ENCODE measurements around the gene WDFY2. TPM values are rescaled to one million over a fixed set of nuclear protein-coding genes. Genes with fewer than 3 reads are reported as not detected.

Gene WDFY2
- polyA plus RNA-seq, 1 donor from 2014 or later: 5.3 TPM

DNA sequence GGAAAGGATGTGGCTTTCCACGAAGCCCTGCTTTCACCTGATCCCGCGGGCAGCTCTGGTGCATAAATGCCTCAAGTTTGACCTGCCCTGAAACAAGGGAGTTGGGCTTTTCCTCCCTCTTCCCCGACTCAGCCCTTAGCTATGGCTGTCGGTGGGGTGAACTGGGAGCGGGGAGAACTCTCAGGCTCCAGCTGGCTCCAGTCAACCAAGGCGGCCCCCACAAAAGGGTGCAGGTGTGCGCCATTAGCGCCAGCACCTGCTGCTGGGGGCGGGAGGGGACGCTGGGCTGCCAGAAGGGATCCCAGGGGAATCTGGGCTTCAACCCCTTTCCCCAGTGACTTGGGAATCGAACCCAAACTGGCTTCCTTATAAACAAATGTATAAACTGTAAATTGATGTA, 226.8 kb downstream of the WDFY2 start:
- Histone ChIP-seq H3K79me2 (replicated peaks; ENCODE audit: insufficient read depth, low read length) (no peaks in the 10 kb centered on the region), H3K27ac (ENCODE audit: low read length) (no peak overlapping the region), H2AFZ (ENCODE audit: low read depth, low read length) (no peak overlapping the region), H3K9me2 (ENCODE audit: insufficient read depth, low read length) (no peaks in the 10 kb centered on the region), H3K9ac (ENCODE audit: low read length) (no peak overlapping the region), H3K27me3 (ENCODE audit: insufficient read depth, low read depth, low read length) (no peaks in the 10 kb centered on the region), H3K36me3 (ENCODE audit: insufficient read depth, low read length) (no peaks in the 10 kb centered on the region), H3F3A (ENCODE audit: insufficient read depth, low read length, poor library complexity, severe bottlenecking) (no peaks in the 10 kb centered on the region), H3K4me2 (ENCODE audit: low read length) (no peak overlapping the region), H3K9me3 (ENCODE audit: low read length) (no peaks in the 10 kb centered on the region), H3K4me3 (ENCODE audit: low read length) (no peak overlapping the region), H4K20me1 (ENCODE audit: insufficient read depth) (no peaks in the 10 kb centered on the region)
- TF ChIP-seq, protein P1, sequence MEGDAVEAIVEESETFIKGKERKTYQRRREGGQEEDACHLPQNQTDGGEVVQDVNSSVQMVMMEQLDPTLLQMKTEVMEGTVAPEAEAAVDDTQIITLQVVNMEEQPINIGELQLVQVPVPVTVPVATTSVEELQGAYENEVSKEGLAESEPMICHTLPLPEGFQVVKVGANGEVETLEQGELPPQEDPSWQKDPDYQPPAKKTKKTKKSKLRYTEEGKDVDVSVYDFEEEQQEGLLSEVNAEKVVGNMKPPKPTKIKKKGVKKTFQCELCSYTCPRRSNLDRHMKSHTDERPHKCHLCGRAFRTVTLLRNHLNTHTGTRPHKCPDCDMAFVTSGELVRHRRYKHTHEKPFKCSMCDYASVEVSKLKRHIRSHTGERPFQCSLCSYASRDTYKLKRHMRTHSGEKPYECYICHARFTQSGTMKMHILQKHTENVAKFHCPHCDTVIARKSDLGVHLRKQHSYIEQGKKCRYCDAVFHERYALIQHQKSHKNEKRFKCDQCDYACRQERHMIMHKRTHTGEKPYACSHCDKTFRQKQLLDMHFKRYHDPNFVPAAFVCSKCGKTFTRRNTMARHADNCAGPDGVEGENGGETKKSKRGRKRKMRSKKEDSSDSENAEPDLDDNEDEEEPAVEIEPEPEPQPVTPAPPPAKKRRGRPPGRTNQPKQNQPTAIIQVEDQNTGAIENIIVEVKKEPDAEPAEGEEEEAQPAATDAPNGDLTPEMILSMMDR (IDR thresholded peaks at IDR 0.05; ENCODE audit: poor library complexity, severe bottlenecking): no peak
- TF ChIP-seq SMC3 (conservative IDR thresholded peaks at IDR 0.05; ENCODE audit: poor library complexity): no peak
- no peak for TF ChIP-seq TAF1 (IDR thresholded peaks at IDR 0.05; ENCODE audit: low read depth)
- TF ChIP-seq, protein P2, sequence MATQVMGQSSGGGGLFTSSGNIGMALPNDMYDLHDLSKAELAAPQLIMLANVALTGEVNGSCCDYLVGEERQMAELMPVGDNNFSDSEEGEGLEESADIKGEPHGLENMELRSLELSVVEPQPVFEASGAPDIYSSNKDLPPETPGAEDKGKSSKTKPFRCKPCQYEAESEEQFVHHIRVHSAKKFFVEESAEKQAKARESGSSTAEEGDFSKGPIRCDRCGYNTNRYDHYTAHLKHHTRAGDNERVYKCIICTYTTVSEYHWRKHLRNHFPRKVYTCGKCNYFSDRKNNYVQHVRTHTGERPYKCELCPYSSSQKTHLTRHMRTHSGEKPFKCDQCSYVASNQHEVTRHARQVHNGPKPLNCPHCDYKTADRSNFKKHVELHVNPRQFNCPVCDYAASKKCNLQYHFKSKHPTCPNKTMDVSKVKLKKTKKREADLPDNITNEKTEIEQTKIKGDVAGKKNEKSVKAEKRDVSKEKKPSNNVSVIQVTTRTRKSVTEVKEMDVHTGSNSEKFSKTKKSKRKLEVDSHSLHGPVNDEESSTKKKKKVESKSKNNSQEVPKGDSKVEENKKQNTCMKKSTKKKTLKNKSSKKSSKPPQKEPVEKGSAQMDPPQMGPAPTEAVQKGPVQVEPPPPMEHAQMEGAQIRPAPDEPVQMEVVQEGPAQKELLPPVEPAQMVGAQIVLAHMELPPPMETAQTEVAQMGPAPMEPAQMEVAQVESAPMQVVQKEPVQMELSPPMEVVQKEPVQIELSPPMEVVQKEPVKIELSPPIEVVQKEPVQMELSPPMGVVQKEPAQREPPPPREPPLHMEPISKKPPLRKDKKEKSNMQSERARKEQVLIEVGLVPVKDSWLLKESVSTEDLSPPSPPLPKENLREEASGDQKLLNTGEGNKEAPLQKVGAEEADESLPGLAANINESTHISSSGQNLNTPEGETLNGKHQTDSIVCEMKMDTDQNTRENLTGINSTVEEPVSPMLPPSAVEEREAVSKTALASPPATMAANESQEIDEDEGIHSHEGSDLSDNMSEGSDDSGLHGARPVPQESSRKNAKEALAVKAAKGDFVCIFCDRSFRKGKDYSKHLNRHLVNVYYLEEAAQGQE (IDR thresholded peaks at IDR 0.05; ENCODE audit: borderline replicate concordance): no peak
- TF ChIP-seq RAD21 (conservative IDR thresholded peaks at IDR 0.05): no peak
- TF ChIP-seq MXI1 (conservative IDR thresholded peaks at IDR 0.05; ENCODE audit: poor library complexity, severe bottlenecking): no peak
- no peak for TF ChIP-seq POLR2AphosphoS5 (IDR thresholded peaks at IDR 0.05)
- no peak for TF ChIP-seq EP300 (conservative IDR thresholded peaks at IDR 0.05; ENCODE audit: poor library complexity, severe bottlenecking)
- TF ChIP-seq EZH2 (IDR thresholded peaks at IDR 0.05; ENCODE audit: borderline replicate concordance, insufficient read depth, low read length, poor library complexity, severe bottlenecking): no peak

DNA sequence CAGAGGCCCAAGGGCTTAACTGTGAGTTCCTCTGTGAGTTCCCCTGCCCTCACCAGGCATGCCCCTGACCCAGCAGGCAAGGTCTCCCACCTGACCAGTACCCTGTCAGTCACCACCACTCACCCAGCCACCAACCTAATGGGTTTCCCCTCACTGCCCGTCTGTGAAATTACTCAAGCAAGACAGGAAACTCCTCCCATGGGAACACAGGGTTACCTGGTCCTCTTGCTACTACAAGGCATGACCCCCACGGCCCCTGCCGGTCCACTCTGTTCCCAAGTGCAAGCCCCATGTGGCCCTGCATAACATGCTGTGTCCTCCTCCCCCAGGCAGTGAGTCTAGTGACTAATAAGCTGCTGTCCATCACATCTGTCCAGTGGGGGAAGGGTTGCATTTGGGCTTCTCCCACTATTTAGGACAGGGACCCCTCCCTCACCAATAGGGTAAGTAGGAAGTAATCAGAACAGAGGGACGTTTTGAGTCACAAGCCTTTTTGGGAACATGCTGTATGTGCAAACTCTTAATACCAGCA, 227.7 kb downstream of the WDFY2 start:
- H2AFZ ChIP-seq (ENCODE audit: low read depth, low read length): no peak overlapping the region
- H3K36me3 ChIP-seq (ENCODE audit: insufficient read depth, low read length): no peaks in the 10 kb centered on the region
- no peaks in the 10 kb centered on the region for H3K9me2 ChIP-seq (ENCODE audit: insufficient read depth, low read length)
- H3K4me2 ChIP-seq (ENCODE audit: low read length): no peak overlapping the region
- H3K27me3 ChIP-seq (ENCODE audit: insufficient read depth, low read depth, low read length): no peaks in the 10 kb centered on the region
- H3F3A ChIP-seq (ENCODE audit: insufficient read depth, low read length, poor library complexity, severe bottlenecking): no peaks in the 10 kb centered on the region
- TF ChIP-seq SMC3 (conservative IDR thresholded peaks at IDR 0.05; ENCODE audit: poor library complexity) (no peak), TAF1 (IDR thresholded peaks at IDR 0.05; ENCODE audit: low read depth) (no peak), MXI1 (conservative IDR thresholded peaks at IDR 0.05; ENCODE audit: poor library complexity, severe bottlenecking) (no peak), RAD21 (conservative IDR thresholded peaks at IDR 0.05) (no peak), EP300 (conservative IDR thresholded peaks at IDR 0.05; ENCODE audit: poor library complexity, severe bottlenecking) (no peak), POLR2AphosphoS5 (IDR thresholded peaks at IDR 0.05) (no peak), EZH2 (IDR thresholded peaks at IDR 0.05; ENCODE audit: borderline replicate concordance, insufficient read depth, low read length, poor library complexity, severe bottlenecking) (no peak)
- TF ChIP-seq, protein P1 (IDR thresholded peaks at IDR 0.05; ENCODE audit: poor library complexity, severe bottlenecking): no peak
- TF ChIP-seq, protein P2 (IDR thresholded peaks at IDR 0.05; ENCODE audit: borderline replicate concordance): no peak
- H3K9me3 ChIP-seq (ENCODE audit: low read length): no peaks in the 10 kb centered on the region
- H3K4me3 ChIP-seq (ENCODE audit: low read length): no peak overlapping the region
- H3K79me2 ChIP-seq (replicated peaks; ENCODE audit: insufficient read depth, low read length): no peaks in the 10 kb centered on the region
- H3K27ac ChIP-seq (ENCODE audit: low read length): no peak overlapping the region
- H3K9ac ChIP-seq (ENCODE audit: low read length): no peak overlapping the region
- H4K20me1 ChIP-seq (ENCODE audit: insufficient read depth): no peaks in the 10 kb centered on the region
